GM18873 (cell line): ENCODE measurements around the gene DNAJB13.

Experiments used
- ATAC-seq: cut with Tn5 transposase; IDR thresholded peaks from one replicate; pipeline ENCODE4 v1.9.1; 2021; ENCODE audit warnings: mild to moderate bottlenecking, moderate library complexity, moderate number of reproducible peaks; ENCODE audit not compliant: unreplicated experiment, low FRiP score

Gene DNAJB13

GRCh38 chr11:73949246-73949645 is 1.6 kb upstream of the DNAJB13 start:
- ATAC-seq = no peak

GRCh38 chr11:73949912-73950311 is 914 bp upstream of the DNAJB13 start:
- no peak for ATAC-seq

GRCh38 chr11:73951797-73952196 is 971 bp downstream of the DNAJB13 start:
- no peak for ATAC-seq

GRCh38 chr11:73956876-73957653 is 6.2 kb downstream of the DNAJB13 start:
- no peak for ATAC-seq

DNA sequence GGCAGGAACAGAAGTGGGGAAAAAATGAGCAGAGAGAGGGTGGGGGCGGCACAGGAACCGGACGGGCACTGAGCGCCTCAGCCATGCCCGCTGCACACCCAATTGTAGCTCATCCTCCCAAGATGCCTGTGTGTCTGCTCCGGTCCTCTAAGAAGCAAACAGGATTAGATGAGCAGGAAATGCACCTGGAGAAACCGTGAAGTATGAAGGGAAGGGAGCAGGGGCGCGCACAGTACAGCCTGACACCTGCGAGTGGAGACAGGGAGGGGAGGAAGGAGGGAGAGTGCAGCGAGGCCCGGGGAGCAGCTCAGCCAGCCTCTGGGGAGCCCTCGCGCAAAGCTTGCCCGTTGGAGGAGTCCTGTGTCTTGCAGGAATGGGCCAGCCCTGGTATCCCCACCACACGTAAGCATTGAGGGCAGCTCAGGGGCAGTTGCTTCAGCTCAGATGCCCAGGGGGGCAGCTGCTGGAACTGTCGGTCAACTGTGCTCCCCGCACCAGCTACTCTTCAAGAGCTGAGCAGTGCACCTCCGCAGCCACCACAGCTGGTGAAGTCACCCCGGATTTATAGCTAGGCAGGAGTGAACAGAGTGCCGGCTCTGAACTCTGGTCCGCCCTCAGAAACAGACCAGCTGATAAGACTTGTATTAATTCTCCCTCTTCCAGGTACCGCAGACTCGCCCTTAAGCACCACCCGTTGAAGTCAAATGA is 7.0 kb downstream of the DNAJB13 start:
- ATAC-seq = no peak

DNA sequence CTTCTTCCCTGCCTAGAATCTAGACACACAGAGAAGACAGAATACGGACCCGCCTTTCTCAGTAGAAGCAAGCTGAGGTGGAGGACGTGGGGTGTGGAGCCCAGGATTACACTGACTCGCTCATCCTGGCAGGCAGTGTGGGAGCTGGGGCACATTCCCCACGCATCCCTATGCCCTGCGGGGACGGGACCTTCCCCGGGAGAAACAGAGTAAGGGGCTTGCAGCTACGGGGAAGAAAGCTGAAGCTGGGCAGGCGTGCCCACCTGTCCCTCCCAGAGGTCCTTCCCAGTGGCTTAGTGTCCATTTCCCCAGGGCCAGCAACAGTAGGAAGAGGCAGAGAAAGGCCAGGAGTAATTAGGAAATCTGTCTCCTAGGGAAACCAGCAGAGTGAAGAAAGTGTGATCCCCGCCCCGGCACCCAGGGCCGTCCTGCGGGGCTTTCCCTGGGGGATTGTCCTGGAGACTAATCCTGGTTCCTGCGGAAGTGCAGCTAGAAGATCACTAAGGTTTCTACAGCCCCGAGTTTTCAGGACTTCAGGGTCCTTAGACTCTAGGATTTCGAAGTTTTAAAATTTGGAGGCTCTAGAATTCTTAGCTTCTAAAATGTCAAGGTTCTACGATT is 7.8 kb downstream of the DNAJB13 start:
- ATAC-seq = no peak

- no peak for ATAC-seq
These were observed 10.5 kb downstream of the DNAJB13 start for GRCh38 chr11:73961321-73961720.

DNA sequence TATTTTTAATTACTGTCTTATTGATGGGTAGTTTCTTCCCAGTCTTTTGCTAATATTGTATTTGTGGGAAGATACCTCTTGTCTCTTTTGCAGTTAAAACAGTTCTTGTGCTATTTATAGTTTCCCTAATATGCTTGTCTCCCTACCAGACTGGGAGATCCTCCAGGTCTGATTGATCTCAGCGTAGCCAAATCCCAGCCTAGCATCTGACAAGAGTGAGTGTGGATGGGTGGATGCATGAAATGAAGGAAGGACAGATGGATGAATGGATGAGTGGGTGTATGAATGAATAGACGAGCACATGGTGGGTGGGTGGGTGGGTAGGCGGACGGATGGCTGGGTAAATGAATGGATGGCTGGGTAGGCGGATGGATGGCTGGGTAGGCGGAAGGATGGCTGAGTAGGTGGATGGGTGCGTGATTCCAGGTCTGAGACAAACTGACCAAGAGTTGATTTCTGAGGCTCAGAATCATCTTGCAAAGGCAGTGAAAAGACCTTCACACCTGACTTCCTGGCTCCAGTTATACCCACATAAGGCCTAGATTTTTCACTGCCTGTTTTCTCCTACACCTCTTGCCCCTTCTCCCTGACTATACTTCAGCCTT is 11.4 kb downstream of the DNAJB13 start:
- no peak for ATAC-seq

- no peak for ATAC-seq
These were observed 13.0 kb downstream of the DNAJB13 start for GRCh38 chr11:73963861-73964260.

DNA sequence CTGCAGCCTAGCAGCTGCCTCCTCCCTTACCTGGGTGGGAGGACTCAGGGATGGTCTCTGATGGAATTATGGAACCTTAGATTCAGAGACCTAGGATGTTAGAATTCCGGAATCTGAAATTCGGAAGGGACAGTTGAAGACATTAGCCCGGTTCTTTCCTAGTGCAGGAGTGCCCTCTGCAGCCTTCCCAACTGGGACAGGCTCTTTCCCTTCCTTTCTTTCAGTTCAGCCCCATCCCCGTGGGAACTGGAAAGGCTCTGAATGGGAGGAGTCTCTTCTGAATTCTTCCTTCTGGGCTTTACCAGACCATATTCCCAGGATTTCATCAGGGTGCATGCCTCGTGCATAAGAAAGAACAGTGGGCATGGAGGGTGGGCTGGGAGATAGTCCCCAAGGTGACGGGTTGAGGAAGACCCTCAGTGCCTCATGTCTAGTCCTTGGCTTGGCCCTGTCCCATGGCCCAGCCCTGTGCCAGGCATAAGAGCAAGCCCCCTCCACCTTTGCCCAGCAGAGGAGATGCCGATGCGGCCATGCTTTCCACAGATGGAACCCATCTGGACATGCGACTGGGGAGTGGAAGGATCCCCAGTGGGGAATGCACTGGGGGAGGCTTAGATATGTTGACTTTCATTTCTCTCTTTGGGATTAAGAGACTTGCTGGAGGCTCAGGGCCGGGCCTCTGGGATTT is 14.4 kb downstream of the DNAJB13 start:
- ATAC-seq = no peak

GRCh38 chr11:73965764-73966121 is 14.9 kb downstream of the DNAJB13 start:
- ATAC-seq = no peak

GRCh38 chr11:73968356-73968966 is 17.6 kb downstream of the DNAJB13 start:
- no peak for ATAC-seq

- ATAC-seq = no peak
These were observed 18.3 kb downstream of the DNAJB13 start for GRCh38 chr11:73969091-73969490.

GRCh38 chr11:73969991-73970800 is 19.4 kb downstream of the DNAJB13 start:
- ATAC-seq = no peak

- ATAC-seq = no peak
These were observed 20.4 kb downstream of the DNAJB13 start for GRCh38 chr11:73971175-73971719.

DNA sequence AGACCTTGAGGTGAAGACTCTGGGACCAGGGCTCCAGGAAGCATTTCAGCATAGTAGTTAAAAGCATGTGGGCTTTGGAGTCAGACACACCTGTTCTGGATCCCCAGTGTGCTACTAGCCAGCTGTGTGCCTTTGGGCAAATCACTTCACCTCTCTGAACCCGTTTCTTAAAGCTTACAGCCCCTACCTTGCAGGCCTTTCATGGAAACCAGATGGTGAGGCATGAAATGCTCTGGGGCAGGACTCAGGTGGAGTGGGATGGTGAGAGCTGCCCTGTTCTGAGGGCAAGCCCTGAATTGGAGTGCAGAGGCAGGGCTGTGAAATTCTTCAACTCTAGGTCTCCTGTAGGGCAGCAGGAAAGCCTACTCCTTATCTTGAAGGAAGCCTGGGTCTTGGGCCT is 21.4 kb downstream of the DNAJB13 start:
- ATAC-seq = no peak

GRCh38 chr11:73972620-73973449 is 22.0 kb downstream of the DNAJB13 start:
- no peak for ATAC-seq
